Coronary artery (tissue), 2 donors: Measurements from ENCODE around the gene CHST11.

Experiments used
- DNase-seq: peaks from one replicate; pipeline ENCODE4 v3.0.0-alpha.2; 2017; ENCODE audit warnings: low spot score
- H3K27ac ChIP-seq, 2 donors: fragments of 200-600 bp; sonication (generic); one replicate each; pipeline ENCODE4 v1.5.1; 2016 to 2019
- H3K4me3 ChIP-seq: fragments of 200-600 bp; sonication (generic); 2 replicates; pipeline ENCODE4 v1.5.1; 2016; ENCODE audit warnings: mild to moderate bottlenecking, moderate library complexity
- TF ChIP-seq, protein P1 (sequence below): fragments of 200-600 bp; sonication (generic); IDR thresholded peaks from one replicate; pipeline ENCODE4 v1.5.1; 2019; ENCODE audit warnings: antibody characterized with exemption

CHST11 gene

DNA sequence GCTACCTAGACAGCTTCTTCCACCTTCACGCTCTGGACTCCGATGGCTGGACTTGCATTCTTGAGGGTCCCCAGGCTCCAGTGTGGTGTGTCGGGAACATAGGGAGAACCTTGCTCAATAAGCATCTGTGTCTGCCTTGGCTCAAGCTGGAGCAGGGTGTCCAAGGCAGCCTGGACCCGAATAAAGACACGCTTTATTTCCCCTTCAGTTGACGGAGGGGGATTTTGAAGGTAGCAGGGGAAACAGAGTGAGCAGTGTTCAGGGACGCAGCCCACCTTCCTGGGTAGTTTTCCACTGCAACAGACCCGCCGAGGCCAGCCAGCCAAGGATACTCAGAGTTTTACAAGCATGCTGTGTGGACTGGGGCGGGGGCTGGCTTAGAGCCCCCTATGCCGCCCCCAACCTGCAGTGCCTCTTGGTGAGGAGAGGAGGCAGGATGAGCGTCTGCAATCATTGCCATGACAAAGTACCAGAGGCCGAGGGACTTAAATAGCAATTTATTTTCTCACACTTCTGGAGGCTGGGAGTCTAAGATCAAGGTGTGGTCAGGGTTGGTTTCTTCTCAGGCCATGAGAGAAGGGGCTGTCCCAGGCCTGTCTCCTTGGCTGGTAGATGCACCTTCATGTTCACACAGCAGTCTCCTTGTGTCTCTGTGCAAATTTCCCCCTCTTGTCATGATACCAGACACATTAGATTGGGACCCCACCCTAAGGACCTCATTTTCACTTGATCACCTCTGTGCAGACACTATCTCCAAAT is 201.2 kb downstream of the CHST11 start:
- no peak overlapping the region for H3K27ac ChIP-seq
- no peak for DNase-seq
- H3K4me3 ChIP-seq: no peak overlapping the region
- TF ChIP-seq, protein P1, sequence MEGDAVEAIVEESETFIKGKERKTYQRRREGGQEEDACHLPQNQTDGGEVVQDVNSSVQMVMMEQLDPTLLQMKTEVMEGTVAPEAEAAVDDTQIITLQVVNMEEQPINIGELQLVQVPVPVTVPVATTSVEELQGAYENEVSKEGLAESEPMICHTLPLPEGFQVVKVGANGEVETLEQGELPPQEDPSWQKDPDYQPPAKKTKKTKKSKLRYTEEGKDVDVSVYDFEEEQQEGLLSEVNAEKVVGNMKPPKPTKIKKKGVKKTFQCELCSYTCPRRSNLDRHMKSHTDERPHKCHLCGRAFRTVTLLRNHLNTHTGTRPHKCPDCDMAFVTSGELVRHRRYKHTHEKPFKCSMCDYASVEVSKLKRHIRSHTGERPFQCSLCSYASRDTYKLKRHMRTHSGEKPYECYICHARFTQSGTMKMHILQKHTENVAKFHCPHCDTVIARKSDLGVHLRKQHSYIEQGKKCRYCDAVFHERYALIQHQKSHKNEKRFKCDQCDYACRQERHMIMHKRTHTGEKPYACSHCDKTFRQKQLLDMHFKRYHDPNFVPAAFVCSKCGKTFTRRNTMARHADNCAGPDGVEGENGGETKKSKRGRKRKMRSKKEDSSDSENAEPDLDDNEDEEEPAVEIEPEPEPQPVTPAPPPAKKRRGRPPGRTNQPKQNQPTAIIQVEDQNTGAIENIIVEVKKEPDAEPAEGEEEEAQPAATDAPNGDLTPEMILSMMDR: no peak

DNA sequence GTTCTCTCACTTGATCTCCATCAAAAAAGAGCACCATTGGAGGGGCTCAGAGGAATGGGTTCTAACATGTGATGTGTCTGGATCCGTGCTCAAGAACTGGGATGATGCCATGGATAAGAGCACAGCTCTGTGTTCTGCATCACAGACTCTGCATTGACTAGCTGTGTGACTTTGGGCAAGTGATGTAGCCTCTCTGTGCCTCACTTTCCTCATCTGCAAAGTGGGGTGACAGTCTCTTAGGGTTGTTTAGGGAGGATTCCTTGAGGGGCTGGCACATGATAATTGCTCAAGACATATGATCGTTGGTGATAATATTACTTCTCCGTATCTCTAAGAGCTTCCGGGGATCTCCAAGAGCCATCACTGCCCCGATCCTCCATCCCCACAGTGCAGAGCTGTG is 202.3 kb downstream of the CHST11 start:
- no peak for DNase-seq
- Histone ChIP-seq H3K27ac (no peak overlapping the region), H3K4me3 (no peak overlapping the region)
- TF ChIP-seq, protein P1: no peak

DNA sequence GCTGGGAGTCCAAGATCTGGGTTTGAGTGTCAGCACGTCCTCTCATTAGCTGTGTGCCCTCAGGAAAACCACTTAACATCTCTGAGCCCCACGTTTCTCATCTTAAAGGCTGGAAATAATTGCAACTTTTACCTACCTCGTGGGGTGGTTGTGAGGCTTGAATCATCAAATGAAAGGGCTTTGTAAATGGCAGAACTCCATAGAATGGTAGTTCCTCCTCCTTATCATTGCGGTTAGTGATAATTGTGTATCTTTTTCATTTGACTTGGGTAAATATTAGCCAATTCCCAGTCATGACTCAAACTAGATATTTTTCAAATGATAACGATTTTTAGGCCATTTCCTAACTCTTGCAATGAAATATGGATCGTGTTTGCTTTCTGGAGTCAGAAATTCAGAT is 205.5 kb downstream of the CHST11 start:
- no peak overlapping the region for H3K27ac ChIP-seq
- TF ChIP-seq, protein P1: no peak
- no peak overlapping the region for H3K4me3 ChIP-seq
- DNase-seq: no peak

DNA sequence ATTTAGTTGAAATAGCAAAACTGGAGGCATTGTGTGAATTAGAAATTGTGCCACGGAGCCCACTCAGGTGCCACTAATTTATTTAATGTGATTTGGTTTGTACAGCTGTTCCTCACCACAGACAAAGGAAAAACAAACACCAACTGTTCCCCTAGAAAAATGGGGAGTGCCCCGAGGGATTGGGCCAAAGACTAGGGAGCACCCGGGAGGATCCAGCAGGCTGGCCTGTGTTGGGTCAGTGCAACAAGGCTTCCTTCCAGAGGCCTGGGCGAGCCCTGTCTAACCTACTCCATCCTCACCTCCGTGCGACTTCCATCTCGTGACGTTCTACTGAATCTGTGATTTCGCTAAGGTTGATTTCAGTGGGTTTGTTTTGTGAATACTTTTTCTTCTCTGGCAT is 206.2 kb downstream of the CHST11 start:
- TF ChIP-seq, protein P1: no peak
- Histone ChIP-seq H3K4me3 (no peak overlapping the region), H3K27ac (no peak overlapping the region)
- no peak for DNase-seq

- no peak for DNase-seq
- H3K27ac ChIP-seq: no peak overlapping the region
- TF ChIP-seq, protein P1: no peak
- no peak overlapping the region for H3K4me3 ChIP-seq
Measured at GRCh38 chr12:104664351-104664750, 207.6 kb downstream of the CHST11 start.

GRCh38 chr12:104665296-104665695 is 208.5 kb downstream of the CHST11 start:
- DNase-seq: no peak
- TF ChIP-seq, protein P1: no peak
- Histone ChIP-seq H3K27ac (no peak overlapping the region), H3K4me3 (no peak overlapping the region)

GRCh38 chr12:104667139-104667538 is 210.4 kb downstream of the CHST11 start:
- TF ChIP-seq, protein P1: no peak
- no peak for DNase-seq
- no peak overlapping the region for H3K27ac ChIP-seq
- H3K4me3 ChIP-seq: no peak overlapping the region
